ENCODE data around the gene EYS.

GRCh38 chr6:64146876-64147275, 1560.2 kb downstream of the EYS start:
- TF ChIP-seq EZH2phosphoT487 (IDR thresholded peaks at IDR 0.05; ENCODE audit: insufficient read depth, low read depth), result no peak
- no peak for TF ChIP-seq EZH2 (IDR thresholded peaks at IDR 0.05; ENCODE audit: insufficient read depth, poor library complexity, severe bottlenecking)

Data from GM23248 (cell line).